ENCODE data around the gene SMG9. TPM values are rescaled to one million over a fixed set of nuclear protein-coding genes. Genes with fewer than 3 reads are reported as not detected.
A peak's percentile ranks its signal among the peaks of the same experiment; 100 is the strongest.

Gene SMG9
- polyA plus RNA-seq, 1 experiment, result 9.2 TPM

- peaks cover 23% of the 10 kb centered on the region for H3K27me3 ChIP-seq (ENCODE audit: control insufficient read depth, insufficient read depth, low read length)
- H3K4me3 ChIP-seq (ENCODE audit: low read depth, low read length), result peak overlapping the region; percentile 61
- no peak overlapping the region for H3K27ac ChIP-seq (ENCODE audit: low read depth, low read length)
- TF ChIP-seq, protein P1, sequence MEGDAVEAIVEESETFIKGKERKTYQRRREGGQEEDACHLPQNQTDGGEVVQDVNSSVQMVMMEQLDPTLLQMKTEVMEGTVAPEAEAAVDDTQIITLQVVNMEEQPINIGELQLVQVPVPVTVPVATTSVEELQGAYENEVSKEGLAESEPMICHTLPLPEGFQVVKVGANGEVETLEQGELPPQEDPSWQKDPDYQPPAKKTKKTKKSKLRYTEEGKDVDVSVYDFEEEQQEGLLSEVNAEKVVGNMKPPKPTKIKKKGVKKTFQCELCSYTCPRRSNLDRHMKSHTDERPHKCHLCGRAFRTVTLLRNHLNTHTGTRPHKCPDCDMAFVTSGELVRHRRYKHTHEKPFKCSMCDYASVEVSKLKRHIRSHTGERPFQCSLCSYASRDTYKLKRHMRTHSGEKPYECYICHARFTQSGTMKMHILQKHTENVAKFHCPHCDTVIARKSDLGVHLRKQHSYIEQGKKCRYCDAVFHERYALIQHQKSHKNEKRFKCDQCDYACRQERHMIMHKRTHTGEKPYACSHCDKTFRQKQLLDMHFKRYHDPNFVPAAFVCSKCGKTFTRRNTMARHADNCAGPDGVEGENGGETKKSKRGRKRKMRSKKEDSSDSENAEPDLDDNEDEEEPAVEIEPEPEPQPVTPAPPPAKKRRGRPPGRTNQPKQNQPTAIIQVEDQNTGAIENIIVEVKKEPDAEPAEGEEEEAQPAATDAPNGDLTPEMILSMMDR (IDR thresholded peaks at IDR 0.05; ENCODE audit: low read depth, low read length), result no peak
- ChIA-PET POLR2A (interaction anchor here (1.7 kb wide), 1 partner anchor 11 kb away, joined by 4 read pairs; no protein-coding TSS in a partner anchor), CTCF (no interaction called here)
- peaks cover 6% of the 10 kb centered on the region; the same call in 1 of the 2 replicates for H3K9me3 ChIP-seq (ENCODE audit: control insufficient read depth, insufficient read depth, low read length)
- DNase-seq (ENCODE audit: low read depth, low spot score), result no peak
These were observed 44.0 kb upstream of the SMG9 start for GRCh38 chr19:43798546-43799409.

- ChIA-PET CTCF (no interaction called here), POLR2A (no interaction called here)
- peak overlapping the region; percentile 61 for H3K4me3 ChIP-seq (ENCODE audit: low read depth, low read length)
- H3K27ac ChIP-seq (ENCODE audit: low read depth, low read length), result no peak overlapping the region
- TF ChIP-seq, protein P1 (IDR thresholded peaks at IDR 0.05; ENCODE audit: low read depth, low read length), result no peak
- H3K9me3 ChIP-seq (ENCODE audit: control insufficient read depth, insufficient read depth, low read length), result peaks cover 6% of the 10 kb centered on the region; the same call in 1 of the 2 replicates
- no peak for DNase-seq (ENCODE audit: low read depth, low spot score)
- H3K27me3 ChIP-seq (ENCODE audit: control insufficient read depth, insufficient read depth, low read length), result peaks cover 22% of the 10 kb centered on the region
These were observed 43.3 kb upstream of the SMG9 start for GRCh38 chr19:43798026-43798545.

DNA sequence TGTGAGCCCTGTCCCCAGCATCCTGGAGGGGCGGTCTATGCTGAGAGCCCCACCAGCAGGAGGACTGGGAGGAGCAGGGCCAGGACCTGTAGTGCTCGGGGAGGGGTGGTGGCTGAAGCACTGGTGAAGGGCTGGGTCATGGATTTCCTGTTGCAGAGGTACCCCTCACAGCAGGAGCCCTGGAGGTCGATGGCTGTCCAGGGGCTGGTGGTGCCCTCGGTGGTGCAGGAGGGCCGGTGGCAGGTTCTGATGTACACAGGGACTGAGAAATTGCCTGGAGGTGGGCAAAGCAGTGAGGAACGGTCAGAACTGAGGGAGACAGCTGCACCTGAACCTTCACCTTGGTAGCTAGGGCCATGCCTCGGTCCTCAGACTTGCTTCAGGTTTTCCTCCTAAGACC, 42.8 kb upstream of the SMG9 start:
- Histone ChIP-seq H3K4me3 (ENCODE audit: low read depth, low read length) (no peak overlapping the region), H3K27ac (ENCODE audit: low read depth, low read length) (no peak overlapping the region), H3K27me3 (ENCODE audit: control insufficient read depth, insufficient read depth, low read length) (peaks cover 19% of the 10 kb centered on the region), H3K9me3 (ENCODE audit: control insufficient read depth, insufficient read depth, low read length) (peaks cover 6% of the 10 kb centered on the region; the same call in 1 of the 2 replicates)
- TF ChIP-seq, protein P1 (IDR thresholded peaks at IDR 0.05; ENCODE audit: low read depth, low read length), result no peak
- ChIA-PET CTCF (no interaction called here), POLR2A (no interaction called here)
- DNase-seq (ENCODE audit: low read depth, low spot score), result no peak

GRCh38 chr19:43797118-43797517, 42.4 kb upstream of the SMG9 start:
- POLR2A ChIA-PET, result no interaction called here
- CTCF ChIA-PET, result interaction anchor here (0.9 kb wide), 1 partner anchor 12 kb away, joined by 3 read pairs; no protein-coding TSS in a partner anchor
- Histone ChIP-seq H3K4me3 (ENCODE audit: low read depth, low read length) (no peak overlapping the region), H3K27ac (ENCODE audit: low read depth, low read length) (no peak overlapping the region), H3K27me3 (ENCODE audit: control insufficient read depth, insufficient read depth, low read length) (peaks cover 19% of the 10 kb centered on the region), H3K9me3 (ENCODE audit: control insufficient read depth, insufficient read depth, low read length) (peaks cover 6% of the 10 kb centered on the region; the same call in 1 of the 2 replicates)
- TF ChIP-seq, protein P1 (IDR thresholded peaks at IDR 0.05; ENCODE audit: low read depth, low read length), result no peak
- DNase-seq (ENCODE audit: low read depth, low spot score), result no peak

DNA sequence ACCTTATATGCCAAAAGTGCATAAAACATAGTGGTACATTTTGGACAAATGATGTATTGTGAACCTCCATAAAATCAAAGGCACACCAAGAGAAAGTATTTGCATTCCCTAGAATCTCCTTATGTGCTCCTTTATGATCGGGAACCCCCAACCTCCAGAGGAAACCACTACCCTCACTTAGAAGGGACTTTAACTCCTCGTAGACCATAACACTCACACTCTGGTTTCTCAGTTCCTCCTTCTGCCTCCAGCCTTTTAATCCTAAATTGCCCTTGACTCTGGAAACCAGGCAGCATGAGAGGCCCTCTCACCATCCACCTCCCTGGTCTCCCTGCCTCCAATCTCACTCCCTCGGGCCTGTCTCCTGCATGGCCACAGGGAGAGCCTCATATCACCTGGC, 35.8 kb upstream of the SMG9 start:
- TF ChIP-seq, protein P1 (IDR thresholded peaks at IDR 0.05; ENCODE audit: low read depth, low read length), result no peak
- no peak for DNase-seq (ENCODE audit: low read depth, low spot score)
- ChIA-PET CTCF (no interaction called here), POLR2A (no interaction called here)
- Histone ChIP-seq H3K9me3 (ENCODE audit: control insufficient read depth, insufficient read depth, low read length) (no peaks in the 10 kb centered on the region), H3K27me3 (ENCODE audit: control insufficient read depth, insufficient read depth, low read length) (peaks cover 6% of the 10 kb centered on the region), H3K4me3 (ENCODE audit: low read depth, low read length) (no peak overlapping the region), H3K27ac (ENCODE audit: low read depth, low read length) (no peak overlapping the region)
